Heart left ventricle (tissue), 13 donors: ENCODE results near the gene ASB13.

Source experiments
- POLR2A ChIP-seq, 2 donors: fragments of 450-650 bp; IDR thresholded peaks; one replicate each; pipeline ENCODE4 v1.6.1; 2017; ENCODE audit warnings: antibody characterized with exemption in 2 of 2, mild to moderate bottlenecking in 2 of 2, moderate library complexity in 2 of 2
- TF ChIP-seq, protein P1 (sequence below), 12 donors: fragments of 200-600 bp; sonication (generic) in 4 of 12; IDR thresholded peaks; one replicate each; pipeline versions ENCODE4 v1.5.0 to v1.8.0; 2018 to 2022; ENCODE audit warnings: antibody characterized with exemption in 12 of 12, mild to moderate bottlenecking in 5 of 12
- donor health status: ischemic (EF 13 %, LVEDD 7.1; RV severe dilation, severe dysfunction).
- donor health status: DM: no; HTN: yes; CAD: no.
- donor health status: DM: no; HTN: no; CAD: no.
- donor health status: ischemic (EF 25% LVEDD 6.9; RV normal size, moderate dysfunction).
- donor health status: ischemic (EF 25% LVEDD 5.7; RV mildly dilated, moderate dysfunction).
- donor health status: ischemic (EF 35%, LVEDD 5.7; RV mildly dilated, moderate dysfunction).
- donor health status: nonischemic (EF 11% LVEDD 7.7; RV severe dilation, severe dysfunction).
- donor health status: DM: yes; HTN: yes; CAD: no.
- donor health status: PGD.
- donor health status: ischemic (EF 29% LVEDD 5.4; RV normal size, mild dysfunction).
- donor health status: nonischemic (EF 23%, LVEDD 6.1; RV moderate dilation, normal function).

- TF ChIP-seq, protein P1, sequence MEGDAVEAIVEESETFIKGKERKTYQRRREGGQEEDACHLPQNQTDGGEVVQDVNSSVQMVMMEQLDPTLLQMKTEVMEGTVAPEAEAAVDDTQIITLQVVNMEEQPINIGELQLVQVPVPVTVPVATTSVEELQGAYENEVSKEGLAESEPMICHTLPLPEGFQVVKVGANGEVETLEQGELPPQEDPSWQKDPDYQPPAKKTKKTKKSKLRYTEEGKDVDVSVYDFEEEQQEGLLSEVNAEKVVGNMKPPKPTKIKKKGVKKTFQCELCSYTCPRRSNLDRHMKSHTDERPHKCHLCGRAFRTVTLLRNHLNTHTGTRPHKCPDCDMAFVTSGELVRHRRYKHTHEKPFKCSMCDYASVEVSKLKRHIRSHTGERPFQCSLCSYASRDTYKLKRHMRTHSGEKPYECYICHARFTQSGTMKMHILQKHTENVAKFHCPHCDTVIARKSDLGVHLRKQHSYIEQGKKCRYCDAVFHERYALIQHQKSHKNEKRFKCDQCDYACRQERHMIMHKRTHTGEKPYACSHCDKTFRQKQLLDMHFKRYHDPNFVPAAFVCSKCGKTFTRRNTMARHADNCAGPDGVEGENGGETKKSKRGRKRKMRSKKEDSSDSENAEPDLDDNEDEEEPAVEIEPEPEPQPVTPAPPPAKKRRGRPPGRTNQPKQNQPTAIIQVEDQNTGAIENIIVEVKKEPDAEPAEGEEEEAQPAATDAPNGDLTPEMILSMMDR (IDR thresholded peaks at IDR 0.05), result no peak
- no peak for TF ChIP-seq POLR2A (IDR thresholded peaks at IDR 0.05)
Measured at GRCh38 chr10:5643346-5644067, 22.9 kb downstream of the ASB13 start.
